GM21515 (cell line): ENCODE data around the gene PARD3.
"Not testable (repeated sequence)": the region's sequence is repeated elsewhere in the genome, so short reads cannot be mapped to it uniquely, and the experiment has no call there.

Source experiments
- ATAC-seq: cut with Tn5 transposase; IDR thresholded peaks from one replicate; pipeline ENCODE4 v1.9.1; 2021; ENCODE audit not compliant: unreplicated experiment

The PARD3 gene

GRCh38 chr10:34364253-34365037, 450.7 kb downstream of the PARD3 start:
- ATAC-seq: no peak

GRCh38 chr10:34360984-34361383, 454.1 kb downstream of the PARD3 start:
- no peak for ATAC-seq

- ATAC-seq: no peak
Measured at GRCh38 chr10:34359435-34359813, 455.7 kb downstream of the PARD3 start.

GRCh38 chr10:34358729-34359434, 456.2 kb downstream of the PARD3 start:
- ATAC-seq: no peak

- ATAC-seq: no peak
Measured at GRCh38 chr10:34356463-34356862, 458.6 kb downstream of the PARD3 start.

GRCh38 chr10:34353530-34353929, 461.6 kb downstream of the PARD3 start:
- ATAC-seq: not testable (repeated sequence)

- ATAC-seq: not testable (repeated sequence)
Measured at GRCh38 chr10:34352599-34353204, 462.4 kb downstream of the PARD3 start.

- no peak for ATAC-seq
Measured at GRCh38 chr10:34351161-34351560, 463.9 kb downstream of the PARD3 start.

- ATAC-seq: no peak
Measured at GRCh38 chr10:34348917-34349485, 466.1 kb downstream of the PARD3 start.

- no peak for ATAC-seq
Measured at GRCh38 chr10:34348021-34348420, 467.1 kb downstream of the PARD3 start.

GRCh38 chr10:34347131-34347530, 468.0 kb downstream of the PARD3 start:
- no peak for ATAC-seq

- ATAC-seq: no peak
Measured at GRCh38 chr10:34346516-34347100, 468.5 kb downstream of the PARD3 start.

GRCh38 chr10:34345383-34345782, 469.7 kb downstream of the PARD3 start:
- no peak for ATAC-seq

- no peak for ATAC-seq
Measured at GRCh38 chr10:34343764-34344163, 471.3 kb downstream of the PARD3 start.

- no peak for ATAC-seq
Measured at GRCh38 chr10:34341473-34341872, 473.6 kb downstream of the PARD3 start.

GRCh38 chr10:34340934-34341333, 474.2 kb downstream of the PARD3 start:
- ATAC-seq: no peak

GRCh38 chr10:34339816-34340553, 475.1 kb downstream of the PARD3 start:
- ATAC-seq: no peak

- ATAC-seq: no peak
Measured at GRCh38 chr10:34337917-34338316, 477.2 kb downstream of the PARD3 start.

- ATAC-seq: no peak
Measured at GRCh38 chr10:34335960-34336690, 479.0 kb downstream of the PARD3 start.

GRCh38 chr10:34334908-34335307, 480.2 kb downstream of the PARD3 start:
- no peak for ATAC-seq
